ENCODE measurements around the gene FAM20A.

FAM20A gene

DNA sequence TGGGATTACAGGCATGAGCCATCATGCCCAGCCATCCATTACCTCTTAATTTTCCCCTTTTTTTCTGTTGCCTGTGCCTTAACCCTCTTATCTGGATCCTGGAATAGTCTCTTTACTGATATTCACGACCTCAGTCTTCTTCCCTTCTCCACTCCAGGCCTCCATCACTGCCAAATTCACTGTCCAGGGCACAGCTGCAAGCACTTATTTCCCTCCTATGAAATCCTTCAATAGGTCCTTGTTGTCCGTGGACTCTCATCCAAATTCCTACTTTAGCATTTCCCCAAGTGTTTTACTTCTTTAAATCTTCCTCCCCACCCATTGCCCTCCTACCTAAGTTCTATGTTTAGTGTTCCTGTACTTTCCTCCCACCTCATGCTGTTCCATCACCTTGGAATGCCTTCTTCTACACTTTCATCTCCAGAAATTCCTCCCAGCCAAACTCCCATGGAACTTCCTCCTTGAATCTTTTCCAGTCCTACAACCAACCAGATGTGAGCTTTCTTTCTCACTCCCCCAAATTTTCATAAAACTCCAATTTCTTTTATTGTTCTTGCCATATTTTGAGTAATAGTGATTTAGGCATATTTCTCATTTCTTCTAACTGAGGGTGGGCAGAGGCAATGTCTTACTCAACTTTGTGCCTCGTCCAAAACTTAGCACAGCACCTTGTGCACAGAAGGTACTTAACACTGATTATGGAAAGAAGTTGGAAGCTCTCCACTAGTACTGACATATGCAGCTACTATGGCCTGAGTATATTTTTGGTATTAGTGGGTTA is 35.3 kb downstream of the FAM20A start:
- DNase-seq (ENCODE audit: low spot score) = no peak

DNA sequence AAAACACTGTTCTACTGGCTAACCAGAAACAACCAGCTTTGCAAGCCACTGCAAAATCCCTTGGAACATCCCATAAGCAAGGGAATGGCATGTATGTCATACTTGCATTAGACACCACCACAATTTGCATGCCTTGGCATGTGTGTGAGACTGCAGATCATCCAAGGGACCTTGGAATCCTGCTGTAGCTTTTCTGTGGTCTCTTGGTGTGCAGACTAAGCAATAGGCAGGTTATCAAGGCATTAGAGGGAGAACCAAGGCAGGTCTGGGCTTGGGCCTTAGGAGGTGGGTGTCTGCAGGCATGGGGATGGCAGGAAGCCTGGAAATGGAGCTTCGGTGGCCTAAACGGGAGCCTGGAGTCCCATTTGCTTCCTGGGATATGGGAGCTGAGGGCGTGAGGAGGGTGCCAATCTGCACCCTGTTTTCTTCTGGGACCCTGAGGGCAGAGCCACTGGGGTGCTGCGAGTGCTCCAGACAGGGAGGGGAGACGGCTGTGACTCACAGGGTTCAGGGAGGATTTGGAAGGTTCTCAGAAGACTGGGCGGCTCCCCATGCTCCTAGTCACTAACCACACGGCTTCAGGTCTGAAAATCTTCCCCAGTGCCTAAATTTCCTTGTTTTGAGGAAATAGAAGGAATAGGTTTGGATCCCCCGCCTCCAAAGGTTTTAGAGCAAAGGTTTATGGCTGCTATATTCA is 36.6 kb downstream of the FAM20A start:
- DNase-seq (ENCODE audit: low spot score) = no peak

DNA sequence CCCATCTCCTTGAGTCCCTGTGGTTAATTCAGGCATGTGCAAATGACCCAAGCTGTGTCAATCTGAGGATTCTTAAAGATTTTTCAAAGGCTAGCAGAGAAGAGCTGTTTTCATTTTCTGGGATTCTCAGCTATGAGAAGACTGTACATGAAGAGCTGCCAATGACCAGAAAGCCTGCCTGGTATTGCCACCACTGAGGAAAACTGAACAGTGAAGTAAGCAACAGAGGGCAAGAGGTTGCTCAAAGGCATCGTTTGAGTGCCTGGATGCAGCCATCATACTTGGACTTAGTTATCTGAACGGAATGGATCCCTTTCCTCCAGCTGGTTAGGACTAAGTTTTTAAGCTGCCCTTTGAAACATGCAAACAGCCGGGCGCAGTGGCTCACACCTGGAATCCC is 38.4 kb downstream of the FAM20A start:
- DNase-seq (ENCODE audit: low spot score) = no peak

DNA sequence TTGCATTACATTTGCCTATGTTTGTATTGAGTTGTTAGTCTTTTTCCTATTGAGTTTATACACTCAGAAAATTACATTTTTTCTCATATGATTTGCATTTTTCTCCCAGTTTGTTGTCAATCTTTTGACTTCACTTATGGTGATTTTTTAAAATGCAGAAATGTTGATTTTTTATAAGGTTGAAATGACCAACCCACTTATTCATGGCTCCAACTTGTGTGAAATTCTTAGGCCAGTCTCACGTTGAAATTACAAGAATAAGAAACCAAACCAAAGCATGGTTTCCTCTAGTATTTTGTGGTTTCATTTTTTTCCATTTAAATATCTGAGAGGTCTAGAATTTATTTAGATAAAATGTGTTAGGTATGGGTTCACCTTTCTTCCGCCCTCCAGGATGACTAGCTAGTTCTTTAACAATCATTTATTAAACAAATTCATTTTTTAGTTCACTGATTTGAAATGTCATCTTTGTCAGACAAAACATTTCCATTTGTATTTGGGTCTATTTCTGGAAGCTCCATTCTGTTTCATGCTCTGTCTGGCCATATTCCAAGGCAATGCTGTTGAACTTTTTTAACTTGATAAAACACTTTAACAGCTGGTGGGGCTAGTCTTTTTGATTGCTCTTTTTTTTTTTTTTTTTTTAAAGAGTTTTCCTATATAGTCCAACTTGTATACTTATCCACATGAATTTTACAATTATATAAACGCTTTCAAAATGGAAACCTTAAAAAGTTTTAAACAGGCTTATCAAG is 40.0 kb downstream of the FAM20A start:
- no peak for DNase-seq (ENCODE audit: low spot score)

DNA sequence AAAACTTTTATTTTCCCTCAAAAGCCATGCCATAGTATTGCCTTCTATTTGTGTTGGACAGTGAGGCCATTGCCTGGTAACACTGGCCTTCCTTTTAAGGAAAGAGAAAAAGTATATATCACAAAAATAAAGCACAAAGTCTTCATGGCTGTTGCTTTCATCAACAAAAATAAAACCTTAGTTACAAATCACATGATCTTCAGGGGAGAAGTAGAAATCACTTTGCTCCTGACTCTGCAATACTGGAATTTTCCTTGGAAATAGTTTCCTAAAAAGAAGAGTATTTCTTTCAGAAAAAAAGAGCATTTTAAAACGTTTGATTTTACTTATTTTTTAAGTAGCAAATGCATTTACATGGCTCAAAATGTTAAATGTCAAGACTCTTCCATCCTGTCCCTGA is 41.9 kb downstream of the FAM20A start:
- no peak for DNase-seq (ENCODE audit: low spot score)

DNA sequence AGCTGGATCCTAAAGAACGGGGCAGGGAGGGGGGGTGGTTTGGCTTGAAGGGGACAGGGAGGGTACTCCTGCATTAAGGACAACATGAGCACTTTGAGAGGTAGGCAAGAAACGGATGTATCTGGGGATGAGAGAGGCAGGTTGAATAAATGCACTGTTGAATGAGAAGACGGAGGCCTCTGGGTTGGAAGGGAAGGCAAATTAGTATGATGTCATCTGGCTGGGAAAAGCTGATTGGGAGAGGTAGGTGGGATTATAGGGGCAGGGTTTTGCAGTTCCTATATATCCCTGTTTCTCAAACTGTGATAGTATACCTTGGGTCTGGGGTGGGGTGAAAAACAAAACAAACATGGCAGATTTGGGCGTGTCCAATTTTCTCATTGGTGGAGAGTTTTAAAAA is 44.6 kb downstream of the FAM20A start:
- no peak for DNase-seq (ENCODE audit: low spot score)

DNA sequence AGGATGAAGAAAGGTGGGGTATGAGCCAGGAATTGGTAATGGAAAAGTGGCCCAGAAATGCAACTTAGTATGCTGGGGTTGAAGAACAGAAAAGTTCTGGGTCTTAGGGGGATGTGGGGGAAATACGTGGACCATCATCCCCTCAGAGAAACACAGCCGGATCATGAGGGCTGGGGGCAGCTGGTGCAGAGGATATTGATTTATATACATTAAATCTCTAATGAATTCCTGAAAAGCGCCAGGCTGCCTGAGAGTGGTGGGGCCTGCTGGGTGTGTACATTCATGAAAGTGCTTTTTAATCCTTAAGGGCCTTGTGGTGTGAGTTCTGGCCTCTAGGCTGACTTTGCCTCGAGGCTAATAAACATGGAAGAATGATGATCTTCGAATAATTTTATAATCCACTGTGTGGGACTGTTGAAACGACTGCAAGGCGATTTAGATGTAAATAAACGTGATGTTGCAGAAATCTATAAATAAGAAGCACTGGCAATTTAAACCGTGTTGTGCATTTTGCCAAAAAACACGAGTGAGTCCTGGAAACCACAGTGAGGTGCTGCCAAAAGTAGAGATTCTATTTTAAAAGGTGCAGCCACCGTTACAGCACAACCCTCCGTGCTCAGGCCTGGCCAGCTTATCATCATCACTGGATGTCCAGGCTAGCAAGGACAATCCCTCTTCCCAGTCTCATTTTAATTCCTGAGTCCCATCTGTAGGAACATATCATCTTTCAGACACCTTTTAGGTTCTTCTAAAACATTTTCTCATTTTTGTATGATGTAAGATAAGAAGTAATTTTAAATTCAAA is 56.9 kb downstream of the FAM20A start:
- DNase-seq (ENCODE audit: low spot score) = no peak

DNA sequence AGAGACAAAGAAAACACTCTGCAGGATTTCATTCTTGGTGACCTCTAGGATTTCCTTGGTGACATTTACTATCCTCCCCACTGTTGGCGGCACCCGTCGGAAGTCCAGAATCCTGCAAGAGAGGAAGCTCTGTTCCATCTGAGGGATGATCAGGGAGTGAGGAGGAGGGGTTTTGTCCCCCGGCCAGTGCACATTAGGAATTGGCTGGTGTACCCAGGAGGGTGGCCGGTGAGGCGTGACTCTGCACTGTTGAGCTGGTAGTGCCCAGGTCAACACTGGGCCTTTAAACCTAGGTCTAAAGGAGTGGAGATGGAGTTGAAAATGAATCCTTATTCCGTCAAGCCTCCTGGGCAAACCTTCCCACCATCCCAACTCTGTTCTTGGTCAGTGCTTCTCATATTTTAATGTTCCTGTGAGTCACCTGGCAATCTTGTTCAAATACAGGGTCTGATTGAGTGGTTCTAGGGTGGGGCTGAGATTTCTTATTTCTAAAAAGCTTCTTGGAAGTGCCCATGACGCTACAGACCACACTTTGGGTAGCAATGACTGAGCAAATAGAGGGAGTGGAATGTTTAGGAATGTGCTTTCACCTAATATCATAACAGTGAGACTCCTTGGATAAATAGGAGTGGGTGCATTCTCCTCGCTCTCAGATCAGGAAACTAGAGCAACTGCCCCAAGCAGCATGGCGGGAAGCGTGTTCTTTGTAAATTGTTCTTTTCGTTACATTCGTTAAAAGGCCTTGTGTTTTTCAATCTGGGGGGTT is 58.3 kb downstream of the FAM20A start:
- no peak for DNase-seq (ENCODE audit: low spot score)

DNA sequence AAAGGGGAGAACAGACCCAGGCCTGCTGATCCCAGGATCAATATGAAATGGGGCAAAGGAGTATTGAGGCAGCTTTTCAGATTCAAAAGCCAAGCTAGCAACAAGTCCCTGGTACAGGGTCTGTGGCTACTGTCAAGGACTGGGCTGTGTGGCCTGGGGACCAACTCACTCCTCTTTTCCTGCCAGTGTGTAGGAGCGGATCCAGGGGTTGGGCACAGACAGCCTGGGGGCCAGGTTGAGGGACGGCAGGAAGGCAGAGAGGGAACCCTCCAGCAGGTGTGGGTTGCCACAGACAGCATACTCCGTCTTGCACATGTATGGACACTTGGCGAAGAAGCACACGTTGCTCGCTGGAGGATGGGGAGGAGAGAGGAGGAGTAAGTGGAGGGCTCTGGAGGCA is 59.4 kb downstream of the FAM20A start:
- DNase-seq (ENCODE audit: low spot score) = no peak

DNA sequence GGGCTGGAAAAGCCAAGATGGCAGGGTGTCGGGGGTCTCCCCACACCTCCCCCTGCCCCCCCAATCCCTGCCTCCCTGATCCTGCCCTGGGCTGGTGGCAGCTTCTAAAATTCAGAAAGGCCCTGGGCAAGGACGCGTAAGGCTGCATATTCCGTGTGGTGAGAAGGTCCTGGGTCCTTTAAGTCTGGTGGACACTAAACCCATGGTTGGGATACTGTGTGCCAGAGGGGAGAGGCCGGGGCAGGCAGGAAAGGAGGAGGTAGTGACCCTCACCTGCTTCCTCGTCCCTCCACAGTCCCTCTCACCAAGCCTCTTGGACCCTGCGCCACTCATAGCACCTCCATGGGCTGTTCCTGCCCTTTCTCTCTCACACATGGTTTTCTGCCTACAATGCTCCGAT is 60.2 kb downstream of the FAM20A start:
- no peak for DNase-seq (ENCODE audit: low spot score)

DNA sequence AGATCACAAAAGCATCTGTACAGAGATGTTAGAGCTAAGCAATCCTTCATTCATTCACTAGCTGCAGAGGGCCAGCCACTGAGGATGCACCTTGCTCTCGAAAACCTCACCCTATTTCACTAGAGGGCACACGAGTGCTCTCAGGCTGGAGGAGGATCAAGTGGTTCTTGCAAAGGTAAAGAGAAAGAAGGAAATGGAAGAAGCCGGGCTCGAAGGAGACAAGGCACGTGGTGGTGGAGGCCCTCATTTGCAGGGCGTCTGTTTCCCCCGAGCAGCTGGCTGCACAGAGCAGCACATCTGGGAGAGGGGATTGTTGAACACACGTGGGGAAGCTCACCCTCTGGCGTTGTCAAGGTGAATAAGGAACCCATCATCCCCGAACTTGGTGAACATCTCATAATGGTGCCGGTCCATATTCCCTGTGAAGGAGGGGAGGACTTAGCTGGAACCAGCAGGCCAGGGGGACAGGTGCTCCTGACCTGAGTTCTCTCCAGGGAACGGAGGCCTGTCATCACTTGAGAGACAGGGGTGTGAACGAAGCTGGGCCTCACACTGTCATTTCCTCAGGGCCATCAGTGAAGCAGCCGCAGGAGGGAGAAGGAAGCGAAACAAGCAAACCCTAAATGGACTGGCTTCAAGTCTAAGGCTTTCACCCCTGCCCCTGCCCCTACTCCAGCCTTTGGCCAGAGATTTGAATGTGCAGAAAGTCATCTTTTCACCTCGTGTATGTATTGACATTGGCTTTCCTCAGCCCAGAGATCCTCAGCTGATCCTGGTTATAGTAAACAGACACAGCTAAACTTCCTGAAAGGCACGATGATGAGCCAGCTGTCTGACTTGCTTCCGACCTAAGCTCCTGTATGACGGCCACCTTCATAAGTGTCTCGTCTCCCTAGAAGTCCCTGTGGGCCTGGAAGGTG is 61.4 kb downstream of the FAM20A start:
- DNase-seq (ENCODE audit: low spot score) = no peak

DNA sequence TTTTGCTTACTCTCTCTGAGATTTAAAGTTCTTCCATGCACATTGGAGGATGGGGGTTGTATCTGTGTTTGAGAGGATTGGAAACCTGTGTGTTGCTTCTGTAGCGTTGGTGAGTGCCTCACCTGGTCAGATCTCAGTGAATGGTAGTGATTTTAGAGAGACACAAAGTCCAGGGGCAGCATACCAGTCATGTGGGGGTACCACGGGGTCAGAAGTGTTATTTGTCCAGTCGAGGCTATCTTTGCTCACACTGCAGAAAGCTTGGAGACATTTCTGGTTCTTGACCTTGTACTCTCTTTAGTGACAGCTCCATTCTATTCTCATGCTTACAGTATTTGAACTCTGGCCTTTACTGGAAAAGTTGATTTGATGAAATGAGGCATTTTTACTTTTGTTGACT is 65.2 kb downstream of the FAM20A start:
- DNase-seq (ENCODE audit: low spot score) = no peak

DNA sequence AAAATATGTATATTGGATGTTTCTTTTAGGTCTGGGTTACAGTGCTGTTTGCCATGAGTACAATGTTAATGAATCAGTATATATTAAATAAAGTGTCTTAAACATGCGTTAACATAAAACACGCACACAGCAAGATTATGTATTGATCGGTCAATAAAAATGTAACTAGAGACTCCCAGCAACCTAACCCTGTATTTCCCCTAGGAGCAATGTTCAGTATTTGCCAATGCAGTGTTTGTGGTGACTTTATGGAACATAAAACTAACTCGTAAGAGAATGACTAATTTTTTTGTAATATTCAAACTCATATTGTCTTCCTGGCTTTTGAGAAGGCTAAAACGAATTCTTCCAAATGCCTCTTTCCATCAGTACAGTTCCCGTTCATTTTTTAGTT is 66.5 kb downstream of the FAM20A start:
- DNase-seq (ENCODE audit: low spot score) = no peak

DNA sequence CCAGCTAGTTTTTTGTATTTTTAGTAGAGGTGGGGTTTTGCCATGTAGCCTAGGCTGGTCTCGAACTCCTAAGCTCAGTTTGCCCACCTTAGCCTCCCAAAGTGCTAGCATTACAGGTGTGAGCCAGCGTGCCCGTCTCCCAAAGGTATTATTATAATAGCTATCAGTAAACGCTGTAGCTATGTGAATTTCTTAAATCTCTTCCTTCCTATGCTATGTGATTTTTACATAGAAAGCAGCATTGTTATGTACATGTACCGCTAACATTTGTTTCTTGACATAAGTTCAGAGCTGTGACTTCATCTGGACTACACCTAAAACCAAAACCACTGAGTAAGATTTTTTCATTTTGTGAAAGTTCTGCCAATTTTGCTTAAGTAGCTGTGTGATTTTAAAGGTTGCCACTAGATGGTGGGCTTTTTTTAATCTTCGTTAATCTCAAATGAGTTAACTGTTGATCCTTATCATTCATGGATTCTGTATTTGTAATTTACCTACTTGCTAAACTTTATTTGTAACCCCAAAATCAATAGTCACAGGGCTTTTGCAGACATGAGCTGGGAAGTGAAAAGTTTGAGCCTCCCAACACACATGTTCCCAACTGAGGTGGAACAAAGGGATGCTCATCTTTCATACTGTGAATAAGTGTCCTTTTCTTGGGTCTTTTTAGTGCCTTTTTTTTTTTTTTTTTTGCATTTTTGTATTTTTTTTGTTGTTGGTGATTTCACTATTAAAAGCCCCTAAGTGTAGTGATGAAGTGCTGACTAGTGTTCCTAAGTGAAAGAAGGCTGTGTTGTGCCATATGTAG is 67.1 kb downstream of the FAM20A start:
- no peak for DNase-seq (ENCODE audit: low spot score)

DNA sequence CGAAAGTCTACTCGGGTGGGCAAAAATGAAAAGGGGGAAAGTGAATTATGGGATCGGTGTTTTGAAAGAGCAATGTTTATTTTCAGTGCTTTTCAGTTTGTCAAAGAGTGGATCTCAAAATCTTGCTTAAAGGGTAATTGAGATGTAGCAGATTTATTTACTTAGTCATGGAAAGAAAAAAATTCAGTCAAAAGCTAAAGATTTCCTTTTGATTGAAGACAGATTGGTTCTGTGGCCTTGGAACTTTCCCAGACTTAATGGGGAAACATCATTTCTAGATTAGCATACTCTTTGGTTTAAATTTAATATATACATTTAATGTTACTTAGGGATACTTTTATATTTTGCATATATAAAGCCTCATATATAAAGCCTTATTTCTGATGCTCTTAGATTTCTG is 68.3 kb downstream of the FAM20A start:
- DNase-seq (ENCODE audit: low spot score) = no peak

DNA sequence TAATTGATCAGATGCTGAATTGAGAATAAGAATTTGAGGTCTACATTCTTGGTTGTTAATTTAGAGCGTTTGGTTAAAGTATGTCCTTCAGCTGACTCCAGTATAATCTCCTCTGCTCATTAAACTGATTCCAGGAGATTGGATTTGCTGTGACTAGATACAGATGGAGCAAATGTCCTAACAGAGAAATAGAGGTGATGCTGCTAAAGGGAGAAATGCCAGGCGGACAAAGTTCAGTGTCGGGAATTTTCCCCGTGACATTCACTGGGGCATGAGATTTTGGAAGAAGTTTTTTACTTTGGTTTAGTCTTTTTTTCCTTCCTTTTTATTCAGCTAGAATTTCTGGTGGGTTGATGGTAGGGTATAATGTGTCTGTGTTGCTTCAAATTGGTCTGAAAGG is 69.9 kb downstream of the FAM20A start:
- DNase-seq (ENCODE audit: low spot score) = no peak

DNA sequence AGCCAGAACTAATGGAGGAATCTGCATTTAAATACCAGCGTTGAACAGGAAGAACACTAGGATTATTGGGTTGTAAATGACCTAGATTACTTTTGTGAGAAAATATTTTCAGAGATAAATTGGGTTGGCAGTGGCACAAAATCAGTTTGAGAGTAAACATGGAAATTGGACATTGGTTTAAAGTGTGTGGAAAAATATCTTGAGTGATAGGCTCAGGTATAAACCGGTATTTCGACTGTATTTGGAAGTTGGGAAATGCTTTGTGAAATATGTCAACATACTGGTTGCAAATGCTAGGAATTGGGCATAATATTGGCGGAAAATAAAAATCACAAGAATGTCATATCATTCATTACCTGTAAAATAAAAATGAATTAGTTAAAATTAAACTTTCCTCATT is 73.9 kb downstream of the FAM20A start:
- DNase-seq (ENCODE audit: low spot score) = no peak

DNA sequence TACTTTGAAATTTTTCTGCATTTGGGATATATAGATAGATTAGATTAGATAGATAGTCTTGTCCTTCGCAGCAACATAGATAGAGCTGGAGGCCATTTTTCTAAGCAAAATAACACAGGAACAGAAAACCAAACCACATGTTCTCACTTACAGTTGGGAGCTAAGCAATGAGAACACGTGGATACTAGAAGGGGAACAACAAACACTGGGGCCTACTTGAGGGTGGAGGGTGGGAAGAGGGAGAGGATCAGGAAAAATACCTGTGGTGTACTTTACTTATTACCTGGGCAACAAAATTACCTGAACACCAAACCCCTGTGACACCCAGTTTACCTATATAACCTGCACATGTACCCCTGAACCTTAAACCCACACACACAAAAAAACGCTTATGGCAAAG is 74.6 kb downstream of the FAM20A start:
- no peak for DNase-seq (ENCODE audit: low spot score)

DNA sequence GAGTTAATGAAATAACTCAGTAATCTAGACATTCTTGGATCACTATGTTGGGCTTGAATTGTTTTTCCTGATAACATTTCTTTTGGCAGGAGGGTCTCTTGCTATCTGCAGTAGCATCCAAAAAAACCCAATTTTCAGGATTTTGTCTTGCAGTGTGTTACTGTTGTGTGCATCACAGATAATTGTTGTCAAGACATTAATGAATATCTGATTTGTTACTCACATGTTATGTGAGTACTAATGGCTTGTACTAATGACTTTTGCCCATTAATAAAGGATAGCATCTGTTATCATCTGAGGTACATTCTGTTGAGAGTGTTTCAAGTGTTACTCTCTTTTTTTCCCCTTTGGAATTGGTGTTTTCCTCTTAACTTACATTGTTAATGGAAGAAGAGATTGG is 78.9 kb downstream of the FAM20A start:
- no peak for DNase-seq (ENCODE audit: low spot score)

DNA sequence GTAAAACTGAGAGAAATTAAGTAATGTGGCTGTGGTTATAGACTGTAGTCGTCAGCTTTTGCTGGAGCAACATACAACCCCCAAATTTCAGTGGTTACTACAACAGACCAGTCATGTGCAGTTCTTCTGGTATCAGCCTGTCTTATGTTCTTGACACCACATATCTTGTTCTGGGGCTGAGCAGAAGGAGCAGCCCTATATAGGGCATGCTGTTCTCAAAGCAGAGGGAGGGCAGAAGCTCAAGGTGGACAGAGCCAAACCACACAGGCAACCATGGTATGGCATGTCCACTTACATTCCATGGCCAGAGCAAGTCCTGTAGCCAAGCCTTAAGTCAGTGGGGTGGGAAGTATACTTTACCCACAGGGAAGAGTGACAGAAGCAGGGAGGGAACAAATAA is 81.3 kb downstream of the FAM20A start:
- DNase-seq (ENCODE audit: low spot score) = no peak

All from kidney capillary endothelial cell (primary cell).